ENCODE results near the gene JUN.
A peak's percentile ranks its signal among the peaks of the same experiment; 100 is the strongest.

The JUN gene

GRCh38 chr1:58796416-58796815 lies 12.6 kb upstream of the JUN start:
- no peaks in the 10 kb centered on the region for H3K27me3 ChIP-seq (ENCODE audit: control insufficient read depth in 1 of 2, insufficient read depth in 2 of 2, low read length in 2 of 2)

GRCh38 chr1:58794585-58794984 lies 10.7 kb upstream of the JUN start:
- no peak overlapping the region for H3K4me3 ChIP-seq (ENCODE audit: low read depth in 1 of 2, low read length in 2 of 2)
- H3K9ac ChIP-seq (ENCODE audit: low read depth in 1 of 2, low read length in 2 of 2), result no peak overlapping the region
- no peak overlapping the region for H3K27ac ChIP-seq (ENCODE audit: low read depth, low read length)
- peaks cover 3 to 4% of the 10 kb centered on the region in 2 donors for H3K4me1 ChIP-seq (ENCODE audit: control insufficient read depth in 1 of 2, insufficient read depth in 2 of 2, low read length in 2 of 2)
- H3K9me3 ChIP-seq (ENCODE audit: control insufficient read depth in 1 of 2, low read length in 2 of 2), result no peaks in the 10 kb centered on the region
- no peaks in the 10 kb centered on the region for H3K36me3 ChIP-seq (ENCODE audit: control insufficient read depth in 1 of 2, insufficient read depth in 2 of 2, low read length in 2 of 2)
- H3K27me3 ChIP-seq (ENCODE audit: control insufficient read depth in 1 of 2, insufficient read depth in 2 of 2, low read length in 2 of 2), result no peaks in the 10 kb centered on the region

More at GRCh38 chr1:58796416-58796815, 12.6 kb upstream of the JUN start:
- Histone ChIP-seq H3K27ac (ENCODE audit: low read depth, low read length) (no peak overlapping the region), H3K4me3 (ENCODE audit: low read depth in 1 of 2, low read length in 2 of 2) (no peak overlapping the region), H3K4me1 (ENCODE audit: control insufficient read depth in 1 of 2, insufficient read depth in 2 of 2, low read length in 2 of 2) (peaks cover 5 to 14% of the 10 kb centered on the region in 2 donors), H3K9me3 (ENCODE audit: control insufficient read depth in 1 of 2, low read length in 2 of 2) (no peaks in the 10 kb centered on the region), H3K9ac (ENCODE audit: low read depth in 1 of 2, low read length in 2 of 2) (no peak overlapping the region), H3K36me3 (ENCODE audit: control insufficient read depth in 1 of 2, insufficient read depth in 2 of 2, low read length in 2 of 2) (no peaks in the 10 kb centered on the region)

- Histone ChIP-seq H3K4me1 (ENCODE audit: control insufficient read depth in 1 of 2, insufficient read depth in 2 of 2, low read length in 2 of 2) (peaks cover 3 to 4% of the 10 kb centered on the region in 2 donors), H3K4me3 (ENCODE audit: low read depth in 1 of 2, low read length in 2 of 2) (no peak overlapping the region), H3K27ac (ENCODE audit: low read depth, low read length) (no peak overlapping the region), H3K9me3 (ENCODE audit: control insufficient read depth in 1 of 2, low read length in 2 of 2) (peaks cover 0 to 11% of the 10 kb centered on the region in 2 donors), H3K9ac (ENCODE audit: low read depth in 1 of 2, low read length in 2 of 2) (no peak overlapping the region), H3K27me3 (ENCODE audit: control insufficient read depth in 1 of 2, insufficient read depth in 2 of 2, low read length in 2 of 2) (no peaks in the 10 kb centered on the region), H3K36me3 (ENCODE audit: control insufficient read depth in 1 of 2, insufficient read depth in 2 of 2, low read length in 2 of 2) (no peaks in the 10 kb centered on the region)
Observed at GRCh38 chr1:58792846-58793245, 9.0 kb upstream of the JUN start.

GRCh38 chr1:58791106-58791505 lies 7.3 kb upstream of the JUN start:
- Histone ChIP-seq H3K27ac (ENCODE audit: low read depth, low read length) (no peak overlapping the region), H3K9ac (ENCODE audit: low read depth in 1 of 2, low read length in 2 of 2) (no peak overlapping the region), H3K9me3 (ENCODE audit: control insufficient read depth in 1 of 2, low read length in 2 of 2) (peaks cover 0 to 11% of the 10 kb centered on the region in 2 donors), H3K36me3 (ENCODE audit: control insufficient read depth in 1 of 2, insufficient read depth in 2 of 2, low read length in 2 of 2) (no peaks in the 10 kb centered on the region), H3K27me3 (ENCODE audit: control insufficient read depth in 1 of 2, insufficient read depth in 2 of 2, low read length in 2 of 2) (no peaks in the 10 kb centered on the region), H3K4me3 (ENCODE audit: low read depth in 1 of 2, low read length in 2 of 2) (no peak overlapping the region), H3K4me1 (ENCODE audit: control insufficient read depth in 1 of 2, insufficient read depth in 2 of 2, low read length in 2 of 2) (peaks cover 2% of the 10 kb centered on the region in 2 donors)

- no peaks in the 10 kb centered on the region for H3K27me3 ChIP-seq (ENCODE audit: control insufficient read depth in 1 of 2, insufficient read depth in 2 of 2, low read length in 2 of 2)
- H3K4me1 ChIP-seq (ENCODE audit: control insufficient read depth in 1 of 2, insufficient read depth in 2 of 2, low read length in 2 of 2), result peaks cover 10% of the 10 kb centered on the region in 2 donors
- peaks cover 0 to 11% of the 10 kb centered on the region in 2 donors for H3K9me3 ChIP-seq (ENCODE audit: control insufficient read depth in 1 of 2, low read length in 2 of 2)
- H3K4me3 ChIP-seq (ENCODE audit: low read depth in 1 of 2, low read length in 2 of 2), result no peak overlapping the region
- no peak overlapping the region for H3K27ac ChIP-seq (ENCODE audit: low read depth, low read length)
- H3K36me3 ChIP-seq (ENCODE audit: control insufficient read depth in 1 of 2, insufficient read depth in 2 of 2, low read length in 2 of 2), result no peaks in the 10 kb centered on the region
- no peak overlapping the region for H3K9ac ChIP-seq (ENCODE audit: low read depth in 1 of 2, low read length in 2 of 2)
Observed at GRCh38 chr1:58789996-58790660, 6.3 kb upstream of the JUN start.

- H3K9me3 ChIP-seq (ENCODE audit: control insufficient read depth in 1 of 2, low read length in 2 of 2), result peaks cover 0 to 11% of the 10 kb centered on the region in 2 donors
- H3K9ac ChIP-seq (ENCODE audit: low read depth in 1 of 2, low read length in 2 of 2), result no peak overlapping the region
- no peak overlapping the region for H3K4me3 ChIP-seq (ENCODE audit: low read depth in 1 of 2, low read length in 2 of 2)
- H3K4me1 ChIP-seq (ENCODE audit: control insufficient read depth in 1 of 2, insufficient read depth in 2 of 2, low read length in 2 of 2), result peaks cover 10% of the 10 kb centered on the region in 2 donors
- no peaks in the 10 kb centered on the region for H3K27me3 ChIP-seq (ENCODE audit: control insufficient read depth in 1 of 2, insufficient read depth in 2 of 2, low read length in 2 of 2)
- H3K27ac ChIP-seq (ENCODE audit: low read depth, low read length), result no peak overlapping the region
- H3K36me3 ChIP-seq (ENCODE audit: control insufficient read depth in 1 of 2, insufficient read depth in 2 of 2, low read length in 2 of 2), result no peaks in the 10 kb centered on the region
Observed at GRCh38 chr1:58789322-58789856, 5.5 kb upstream of the JUN start.

- Histone ChIP-seq H3K27ac (ENCODE audit: low read depth, low read length) (no peak overlapping the region), H3K36me3 (ENCODE audit: control insufficient read depth in 1 of 2, insufficient read depth in 2 of 2, low read length in 2 of 2) (no peaks in the 10 kb centered on the region), H3K9ac (ENCODE audit: low read depth in 1 of 2, low read length in 2 of 2) (no peak overlapping the region)
Observed at GRCh38 chr1:58788259-58788658, 4.4 kb upstream of the JUN start.

GRCh38 chr1:58786927-58787245 lies 3.0 kb upstream of the JUN start:
- Histone ChIP-seq H3K4me3 (ENCODE audit: low read depth in 1 of 2, low read length in 2 of 2) (no peak overlapping the region), H3K27ac (ENCODE audit: low read depth, low read length) (no peak overlapping the region), H3K9ac (ENCODE audit: low read depth in 1 of 2, low read length in 2 of 2) (no peak overlapping the region), H3K36me3 (ENCODE audit: control insufficient read depth in 1 of 2, insufficient read depth in 2 of 2, low read length in 2 of 2) (peaks cover 3 to 6% of the 10 kb centered on the region in 2 donors), H3K9me3 (ENCODE audit: control insufficient read depth in 1 of 2, low read length in 2 of 2) (peaks cover 0 to 11% of the 10 kb centered on the region in 2 donors), H3K27me3 (ENCODE audit: control insufficient read depth in 1 of 2, insufficient read depth in 2 of 2, low read length in 2 of 2) (no peaks in the 10 kb centered on the region), H3K4me1 (ENCODE audit: control insufficient read depth in 1 of 2, insufficient read depth in 2 of 2, low read length in 2 of 2) (peaks cover 10% of the 10 kb centered on the region in 2 donors)

More at GRCh38 chr1:58788259-58788658, 4.4 kb upstream of the JUN start:
- Histone ChIP-seq H3K9me3 (ENCODE audit: control insufficient read depth in 1 of 2, low read length in 2 of 2) (peaks cover 0 to 11% of the 10 kb centered on the region in 2 donors), H3K27me3 (ENCODE audit: control insufficient read depth in 1 of 2, insufficient read depth in 2 of 2, low read length in 2 of 2) (no peaks in the 10 kb centered on the region), H3K4me3 (ENCODE audit: low read depth in 1 of 2, low read length in 2 of 2) (no peak overlapping the region), H3K4me1 (ENCODE audit: control insufficient read depth in 1 of 2, insufficient read depth in 2 of 2, low read length in 2 of 2) (peaks cover 10% of the 10 kb centered on the region in 2 donors)

- peaks cover 7 to 8% of the 10 kb centered on the region in 2 donors for H3K36me3 ChIP-seq (ENCODE audit: control insufficient read depth in 1 of 2, insufficient read depth in 2 of 2, low read length in 2 of 2)
- peaks cover 0 to 11% of the 10 kb centered on the region in 2 donors for H3K9me3 ChIP-seq (ENCODE audit: control insufficient read depth in 1 of 2, low read length in 2 of 2)
- H3K9ac ChIP-seq (ENCODE audit: low read depth in 1 of 2, low read length in 2 of 2), result no peak overlapping the region
- no peaks in the 10 kb centered on the region for H3K27me3 ChIP-seq (ENCODE audit: control insufficient read depth in 1 of 2, insufficient read depth in 2 of 2, low read length in 2 of 2)
- peak overlapping the region; percentile 98 for H3K27ac ChIP-seq (ENCODE audit: low read depth, low read length)
- H3K4me3 ChIP-seq (ENCODE audit: low read depth in 1 of 2, low read length in 2 of 2), result no peak overlapping the region
- H3K4me1 ChIP-seq (ENCODE audit: control insufficient read depth in 1 of 2, insufficient read depth in 2 of 2, low read length in 2 of 2), result peaks cover 10 to 11% of the 10 kb centered on the region in 2 donors
Observed at GRCh38 chr1:58786184-58786926, 2.5 kb upstream of the JUN start.

- Histone ChIP-seq H3K4me3 (ENCODE audit: low read depth in 1 of 2, low read length in 2 of 2) (peak overlapping the region; percentile 80 to 93), H3K9ac (ENCODE audit: low read depth in 1 of 2, low read length in 2 of 2) (peak overlapping the region; percentile 90 to 99), H3K4me1 (ENCODE audit: control insufficient read depth in 1 of 2, insufficient read depth in 2 of 2, low read length in 2 of 2) (peaks cover 15 to 17% of the 10 kb centered on the region in 2 donors), H3K9me3 (ENCODE audit: control insufficient read depth in 1 of 2, low read length in 2 of 2) (peaks cover 0 to 11% of the 10 kb centered on the region in 2 donors), H3K27me3 (ENCODE audit: control insufficient read depth in 1 of 2, insufficient read depth in 2 of 2, low read length in 2 of 2) (no peaks in the 10 kb centered on the region), H3K36me3 (ENCODE audit: control insufficient read depth in 1 of 2, insufficient read depth in 2 of 2, low read length in 2 of 2) (peaks cover 7 to 8% of the 10 kb centered on the region in 2 donors), H3K27ac (ENCODE audit: low read depth, low read length) (peak overlapping the region; percentile 98)
Observed at GRCh38 chr1:58785442-58786058, 1.7 kb upstream of the JUN start.

Measured in duodenal mucosa (tissue), 2 donors.